Fibroblast of upper back skin (primary cell): Measurements from ENCODE around the gene ITGAD.
A peak's percentile ranks its signal among the peaks of the same experiment; 100 is the strongest.
"Not testable (repeated sequence)": the region's sequence is repeated elsewhere in the genome, so short reads cannot be mapped to it uniquely, and the experiment has no call there.

Experiments used
- DNase-seq: peaks from one replicate; pipeline ENCODE4 v3.0.0-alpha.2; 2013

ITGAD gene

GRCh38 chr16:31404353-31405064 is 11.4 kb downstream of the ITGAD start:
- DNase-seq: no peak

- DNase-seq: no peak
Measured at GRCh38 chr16:31407406-31407805, 14.3 kb downstream of the ITGAD start.

DNA sequence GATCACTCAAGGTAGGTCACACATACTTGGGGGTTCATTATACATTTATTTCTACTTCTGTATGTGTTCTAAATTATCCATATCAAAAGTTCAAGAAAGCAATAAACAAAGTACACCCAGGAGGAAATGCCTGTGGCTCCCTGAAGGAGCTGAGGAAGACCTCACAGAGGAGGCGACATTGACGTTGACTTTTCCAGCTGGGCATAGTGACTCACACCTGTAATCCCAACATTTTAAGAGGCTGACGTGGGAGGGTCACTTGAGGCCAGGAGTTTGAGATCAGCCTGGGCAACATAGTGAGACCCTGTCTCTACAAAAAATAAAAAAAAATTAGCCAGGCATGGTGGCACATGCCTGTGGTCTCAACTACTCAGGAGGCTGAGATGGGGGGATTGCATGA is 16.3 kb downstream of the ITGAD start:
- DNase-seq: peak; percentile 24

GRCh38 chr16:31410082-31410481 is 16.9 kb downstream of the ITGAD start:
- no peak for DNase-seq

- DNase-seq: no peak
Measured at GRCh38 chr16:31411024-31411844, 18.1 kb downstream of the ITGAD start.

DNA sequence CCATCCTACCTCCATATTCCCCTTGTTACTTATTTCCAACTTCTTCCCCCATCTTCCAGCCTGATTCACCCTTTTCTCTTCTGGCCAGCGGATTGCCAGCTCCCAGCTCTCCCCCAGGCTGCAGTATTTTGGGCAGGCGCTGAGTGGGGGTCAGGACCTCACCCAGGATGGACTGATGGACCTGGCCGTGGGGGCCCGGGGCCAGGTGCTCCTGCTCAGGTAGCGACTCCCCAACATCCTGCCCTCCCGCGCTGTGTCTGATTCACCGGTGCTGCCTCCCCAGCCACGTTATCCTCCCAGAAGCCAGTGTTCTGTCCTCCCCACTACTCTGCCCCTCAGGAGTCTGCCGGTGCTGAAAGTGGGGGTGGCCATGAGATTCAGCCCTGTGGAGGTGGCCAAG is 19.6 kb downstream of the ITGAD start:
- no peak for DNase-seq

- DNase-seq: no peak
Measured at GRCh38 chr16:31413381-31413780, 20.2 kb downstream of the ITGAD start.

GRCh38 chr16:31413943-31414342 is 20.8 kb downstream of the ITGAD start:
- DNase-seq: no peak

DNA sequence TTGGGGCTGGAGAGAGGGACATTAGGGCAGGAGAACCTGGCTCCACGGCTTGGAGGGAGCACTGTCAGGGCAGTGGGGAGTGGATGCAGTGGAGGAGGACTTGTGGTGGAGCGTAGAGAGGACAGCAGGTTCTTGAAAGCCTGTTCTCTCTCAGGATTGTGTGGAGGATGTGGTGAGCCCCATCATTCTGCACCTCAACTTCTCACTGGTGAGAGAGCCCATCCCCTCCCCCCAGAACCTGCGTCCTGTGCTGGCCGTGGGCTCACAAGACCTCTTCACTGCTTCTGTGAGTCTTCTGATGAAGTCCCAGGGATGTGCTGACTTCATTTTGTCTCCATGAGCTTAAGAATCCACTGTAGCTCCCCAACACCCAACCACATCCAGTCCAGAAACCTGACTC is 21.6 kb downstream of the ITGAD start:
- no peak for DNase-seq

DNA sequence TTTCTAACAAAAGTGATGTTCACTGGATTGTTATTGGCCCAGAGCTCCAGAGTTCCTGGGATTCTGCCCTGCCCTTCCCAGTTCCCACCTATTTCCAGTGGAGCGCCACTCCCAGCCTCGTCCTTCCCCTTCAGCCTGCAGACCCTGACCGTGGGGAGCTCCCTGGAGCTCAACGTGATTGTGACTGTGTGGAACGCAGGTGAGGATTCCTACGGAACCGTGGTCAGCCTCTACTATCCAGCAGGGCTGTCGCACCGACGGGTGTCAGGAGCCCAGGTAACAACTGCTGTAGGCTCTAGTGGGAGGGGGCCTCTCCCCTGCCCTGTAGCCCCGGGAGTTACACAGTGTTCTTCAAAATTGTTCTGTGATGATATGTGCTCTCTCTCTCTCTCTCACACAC is 23.2 kb downstream of the ITGAD start:
- no peak for DNase-seq

DNA sequence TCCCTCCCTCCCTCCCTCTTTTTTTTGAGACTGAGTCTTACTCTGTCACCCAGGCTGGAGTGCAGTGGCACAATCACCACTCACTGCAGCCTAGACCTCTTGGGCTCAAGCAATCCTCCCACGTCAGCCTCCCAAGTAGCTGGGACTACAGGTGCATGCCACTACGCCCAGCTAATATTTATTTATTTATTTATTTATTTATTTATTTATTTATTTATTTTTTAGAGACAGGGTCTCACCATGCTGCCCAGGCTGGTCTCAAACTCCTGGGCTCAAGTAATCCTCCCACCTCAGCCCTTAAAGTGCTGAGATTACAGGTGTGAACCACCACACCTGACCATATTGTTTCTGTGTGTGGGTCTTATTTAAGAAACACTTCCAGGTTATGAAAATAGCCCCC is 23.9 kb downstream of the ITGAD start:
- DNase-seq: not testable (repeated sequence)

- no peak for DNase-seq
Measured at GRCh38 chr16:31417916-31418315, 24.8 kb downstream of the ITGAD start.

DNA sequence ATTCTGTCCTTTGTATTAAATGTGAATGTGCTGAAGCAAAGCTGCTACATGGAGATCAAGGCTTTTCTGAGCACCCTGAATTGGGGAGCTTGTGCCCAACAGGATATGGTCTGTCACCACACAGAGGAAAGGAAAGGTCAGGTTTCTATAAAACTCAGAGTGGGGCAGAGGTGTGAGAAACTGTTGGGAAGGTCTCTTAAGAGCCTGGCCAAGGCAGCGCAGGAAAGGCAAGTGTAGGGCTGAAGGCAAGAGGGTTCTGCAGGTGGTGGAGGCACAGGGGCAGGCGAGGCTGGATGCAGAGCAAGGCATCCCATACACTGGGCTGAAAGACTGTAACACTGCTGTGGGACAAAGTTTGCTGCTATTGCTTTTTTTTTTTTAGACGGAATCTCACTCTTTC is 26.9 kb downstream of the ITGAD start:
- no peak for DNase-seq

GRCh38 chr16:31421587-31421986 is 28.5 kb downstream of the ITGAD start:
- no peak for DNase-seq

DNA sequence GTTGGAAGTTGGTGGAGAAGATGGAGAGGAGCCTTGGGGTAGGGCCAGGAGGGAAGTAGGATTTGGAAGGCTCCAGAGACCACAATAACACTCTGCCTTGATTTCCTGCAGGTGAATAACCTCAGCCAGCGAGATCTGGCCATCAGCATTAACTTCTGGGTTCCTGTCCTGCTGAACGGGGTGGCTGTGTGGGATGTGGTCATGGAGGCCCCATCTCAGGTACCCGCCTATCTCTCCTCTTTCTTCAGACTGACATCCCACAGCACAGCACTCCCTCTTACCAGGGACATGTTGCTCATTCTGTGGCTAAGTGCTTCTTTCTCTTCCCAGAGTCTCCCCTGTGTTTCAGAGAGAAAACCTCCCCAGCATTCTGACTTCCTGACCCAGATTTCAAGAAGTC is 30.1 kb downstream of the ITGAD start:
- no peak for DNase-seq

DNA sequence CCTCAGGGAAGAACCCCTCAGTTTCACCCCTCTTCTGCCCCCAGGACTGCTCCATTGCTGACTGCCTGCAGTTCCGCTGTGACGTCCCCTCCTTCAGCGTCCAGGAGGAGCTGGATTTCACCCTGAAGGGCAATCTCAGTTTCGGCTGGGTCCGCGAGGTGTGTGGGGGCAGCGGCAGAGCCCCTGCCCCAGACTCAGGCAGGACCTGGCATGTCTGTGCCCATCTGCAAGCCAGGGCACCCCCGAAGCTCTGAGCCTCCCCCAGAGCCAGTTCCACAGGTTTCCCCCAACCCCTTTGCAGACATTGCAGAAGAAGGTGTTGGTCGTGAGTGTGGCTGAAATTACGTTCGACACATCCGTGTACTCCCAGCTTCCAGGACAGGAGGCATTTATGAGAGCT is 30.7 kb downstream of the ITGAD start:
- no peak for DNase-seq

GRCh38 chr16:31427441-31428278 is 34.5 kb downstream of the ITGAD start:
- peak; percentile 55 for DNase-seq

DNA sequence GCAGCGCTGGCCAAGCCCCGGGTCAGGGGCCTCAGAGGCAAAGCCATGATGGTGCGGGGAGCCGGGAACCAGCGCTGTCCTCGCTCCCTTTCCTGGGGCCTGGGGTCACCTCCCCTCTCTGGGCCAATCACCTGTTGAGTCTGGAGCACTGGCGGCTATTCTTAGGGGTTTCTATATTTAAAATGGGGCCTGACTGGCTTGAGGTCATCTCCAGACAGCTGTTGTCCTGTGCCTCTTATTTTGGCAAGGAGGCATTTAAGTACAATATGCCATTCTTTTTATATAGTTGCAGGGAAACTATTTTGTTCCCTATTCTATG is 35.1 kb downstream of the ITGAD start, which contains the start of gene COX6A2:
TSS of gene COX6A2 (minus strand) at position 82 of the 319 bp plus-strand sequence. CDS start at position 47, 35 bp downstream.
- DNase-seq: no peak

- DNase-seq: no peak
Measured at GRCh38 chr16:31428638-31429247, 35.6 kb downstream of the ITGAD start.

GRCh38 chr16:31429314-31429713 is 36.2 kb downstream of the ITGAD start:
- DNase-seq: no peak

DNA sequence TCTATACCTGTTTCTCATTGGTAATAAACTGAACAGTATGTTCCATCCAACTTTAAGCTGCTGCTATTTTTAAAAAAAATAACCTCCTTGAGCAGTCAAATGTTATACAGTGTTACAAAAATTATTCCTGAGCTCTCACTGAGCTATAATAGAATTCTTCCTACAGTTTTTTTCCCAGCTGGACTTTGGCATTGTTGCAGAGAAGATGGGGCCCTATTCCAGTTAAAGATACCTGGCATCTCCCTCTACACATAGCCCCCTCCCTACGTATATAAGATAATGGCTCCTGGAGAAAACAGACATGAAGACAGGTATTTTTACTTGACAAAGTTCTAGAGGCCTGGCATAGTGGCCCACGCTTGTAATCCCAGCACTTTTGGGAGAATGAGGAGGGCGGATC is 36.7 kb downstream of the ITGAD start:
- DNase-seq: no peak

DNA sequence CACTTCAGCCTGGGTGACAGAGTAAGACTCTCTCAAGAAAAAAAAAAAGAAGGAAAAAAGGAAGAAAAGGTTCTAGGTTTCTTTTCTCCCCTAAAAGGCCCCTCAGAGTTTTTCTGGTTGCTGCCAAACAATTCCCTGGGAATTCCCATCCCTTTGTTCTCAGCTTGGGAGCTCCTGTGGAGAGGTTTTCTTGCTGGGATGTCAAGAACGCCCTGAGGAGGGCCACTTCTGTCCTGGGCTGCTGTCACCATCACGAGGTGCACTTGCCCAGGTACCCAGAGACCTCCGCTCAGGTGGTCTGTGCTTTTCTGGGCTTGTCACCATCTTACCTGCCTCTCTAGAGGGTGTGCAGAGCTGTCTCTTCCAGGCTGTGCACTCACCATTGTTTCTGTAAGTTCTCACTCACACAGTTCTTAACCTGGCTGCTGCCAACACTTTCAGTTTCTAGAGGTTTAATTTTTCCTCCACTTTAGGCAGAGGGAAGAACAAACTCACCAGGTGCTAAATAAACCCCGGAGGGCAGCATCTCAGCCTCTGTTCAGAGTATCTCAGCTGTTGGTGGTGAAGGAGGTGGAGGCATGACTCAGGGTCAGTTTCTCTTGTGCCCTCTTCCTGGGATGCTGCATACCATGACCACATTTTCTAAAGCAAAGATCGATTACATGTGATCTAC is 37.4 kb downstream of the ITGAD start:
- no peak for DNase-seq
